COR-L47 (cell line): ENCODE measurements around the gene KLF7.

Experiments
- DNase-seq: peaks from one replicate; lab custom pipeline; 2025; lab: John Stamatoyannopoulos, UW

Gene KLF7

DNA sequence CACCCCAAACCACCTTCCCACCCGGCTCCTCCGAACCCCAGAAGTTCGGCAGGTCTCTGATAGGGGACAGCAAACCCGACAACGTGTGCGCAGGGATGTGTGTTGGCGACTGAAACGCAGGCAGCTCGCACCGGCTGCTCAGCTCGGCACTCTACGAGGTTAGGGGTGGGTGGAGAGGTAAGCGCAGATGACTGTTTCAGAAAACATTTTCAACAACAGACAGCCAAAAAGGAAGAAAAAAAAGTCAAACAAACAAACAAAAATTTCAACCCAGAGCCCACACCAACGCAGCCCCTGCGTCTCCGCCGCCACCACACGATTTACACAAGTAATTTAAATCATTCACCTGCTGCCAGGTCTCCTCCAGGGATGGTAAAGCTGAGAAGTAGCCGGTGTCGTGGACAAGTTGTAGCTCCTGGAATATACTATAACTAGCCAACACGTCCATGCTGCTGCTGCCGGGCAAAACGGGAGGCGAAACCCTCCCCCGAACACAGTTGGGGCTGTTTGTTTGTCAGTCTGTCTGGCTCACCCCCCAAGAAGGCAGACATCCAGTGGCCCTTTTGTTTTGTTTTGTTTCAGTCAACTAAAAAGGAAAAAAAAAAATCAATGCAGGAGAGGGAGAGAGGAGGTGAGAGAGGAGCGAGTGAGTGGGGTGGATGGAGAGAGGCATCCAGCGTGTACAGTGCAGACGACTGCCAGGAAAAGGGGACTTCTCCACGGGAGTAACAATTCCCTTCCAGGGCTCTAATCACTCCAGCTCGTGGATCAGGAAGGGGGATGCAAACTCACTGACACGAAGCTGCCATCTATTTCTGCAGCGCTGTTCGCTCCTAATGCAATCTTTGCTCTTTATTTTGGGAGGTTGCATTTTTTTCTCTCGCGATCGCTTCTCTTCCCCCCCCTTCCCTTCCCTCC, at the start of gene KLF7:
Gene KLF7 (minus strand): TSS at position 828 of the 918 bp plus-strand sequence. CDS start 380 bp downstream, at position 448.
- DNase-seq = no peak

- no peak for DNase-seq
Measured at GRCh38 chr2:207215308-207215707, 49.6 kb upstream of the KLF7 start.

- DNase-seq = no peak
Measured at GRCh38 chr2:207214446-207214845, 48.7 kb upstream of the KLF7 start.

- DNase-seq = no peak
Measured at GRCh38 chr2:207206011-207206410, 40.3 kb upstream of the KLF7 start.

- no peak for DNase-seq
Measured at GRCh38 chr2:207205173-207205957, 39.6 kb upstream of the KLF7 start.

DNA sequence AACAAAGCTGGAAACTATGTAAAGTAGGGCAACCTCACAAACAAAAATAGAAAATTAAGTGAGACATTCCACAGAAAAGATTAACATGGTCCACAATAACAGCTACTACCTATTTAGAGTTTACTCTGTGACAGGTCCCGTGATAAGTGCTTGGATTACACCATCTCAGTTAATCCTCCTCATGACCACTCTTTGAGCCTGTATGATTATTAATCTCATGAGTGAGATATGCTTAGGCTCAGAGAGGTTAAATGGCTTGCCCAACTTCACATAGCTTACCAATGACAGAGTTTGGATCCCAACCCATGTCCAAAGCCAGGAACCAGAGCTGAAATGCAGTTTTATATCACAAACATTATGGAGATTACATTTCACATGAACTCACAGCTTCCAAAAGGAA, 37.3 kb upstream of the KLF7 start:
- no peak for DNase-seq

GRCh38 chr2:207202645-207203044, 36.9 kb upstream of the KLF7 start:
- no peak for DNase-seq

DNA sequence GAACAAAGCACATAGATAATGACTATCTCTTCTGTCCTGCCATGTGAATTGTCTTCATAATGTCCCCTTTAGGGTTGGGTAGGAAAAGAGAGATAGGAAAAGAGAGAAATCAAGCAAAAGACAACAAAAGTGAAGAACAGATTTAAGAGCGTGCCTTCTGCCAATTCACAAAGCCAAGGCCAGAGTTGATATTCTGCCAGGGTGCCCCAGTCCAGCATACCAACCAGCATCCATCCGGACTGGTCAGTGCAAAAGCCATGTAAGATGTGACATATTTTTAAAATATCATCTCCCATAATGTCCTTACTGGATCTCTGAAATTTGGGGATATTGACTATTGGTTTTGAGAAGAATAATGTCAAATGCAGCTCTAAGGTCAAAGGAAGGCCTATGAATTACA, 35.7 kb upstream of the KLF7 start:
- no peak for DNase-seq

DNA sequence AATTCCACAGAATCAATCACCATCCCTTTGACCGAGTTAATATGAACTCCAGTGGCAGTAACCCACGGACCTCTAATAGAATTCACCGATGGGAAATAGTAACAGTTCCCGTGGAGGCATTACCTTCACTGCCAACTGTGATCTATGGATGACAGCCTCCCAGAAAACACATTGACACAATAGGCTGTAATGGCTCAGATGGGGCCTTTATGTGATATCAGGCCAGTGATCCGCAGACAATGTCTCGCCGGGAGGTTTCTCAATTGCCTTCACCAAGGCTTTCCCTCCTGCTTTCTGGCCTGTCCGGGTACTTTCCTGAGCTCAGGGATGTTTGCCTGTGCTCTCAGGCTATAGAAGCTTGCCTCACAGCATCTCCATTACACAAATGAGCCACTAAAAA, 34.4 kb upstream of the KLF7 start:
- peak; percentile 88 for DNase-seq

- DNase-seq = no peak
Measured at GRCh38 chr2:207194028-207194427, 28.3 kb upstream of the KLF7 start.

DNA sequence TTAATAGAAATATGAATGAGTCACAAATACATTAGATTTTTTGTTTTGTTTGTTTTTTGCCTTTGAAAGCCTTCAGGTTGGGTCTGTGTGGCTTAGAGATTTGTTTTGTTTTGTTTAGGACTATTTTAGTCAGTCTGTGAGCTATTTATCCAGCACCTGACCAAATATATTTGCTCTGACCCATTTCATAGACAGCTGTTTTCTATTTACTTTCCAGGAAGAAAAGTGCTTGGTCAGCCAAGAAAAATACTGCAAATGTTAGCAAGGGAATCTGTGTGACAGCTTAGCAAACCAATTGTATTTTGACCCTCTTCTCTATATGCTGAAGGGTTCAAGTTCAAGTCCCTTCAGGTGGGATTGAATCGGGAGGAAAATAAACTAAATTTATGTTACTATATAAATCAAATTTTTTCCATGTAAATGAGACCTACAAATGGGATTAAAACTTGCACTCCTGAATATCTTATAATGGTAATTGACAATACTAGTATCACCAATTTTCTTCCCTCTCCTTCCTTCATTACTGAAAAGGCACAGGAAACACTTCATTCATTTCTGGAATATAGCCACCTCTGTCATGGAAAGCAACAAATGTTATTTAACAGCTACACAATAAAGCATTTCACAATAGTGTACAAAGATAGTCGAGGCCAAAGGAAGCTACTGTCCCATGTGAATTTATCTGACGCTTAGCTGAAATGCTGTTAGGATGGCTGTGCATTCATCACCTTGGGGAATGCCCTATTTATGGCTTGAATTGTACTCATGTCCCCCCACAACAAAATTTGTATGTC, 23.1 kb upstream of the KLF7 start:
- peak; percentile 5 for DNase-seq

DNA sequence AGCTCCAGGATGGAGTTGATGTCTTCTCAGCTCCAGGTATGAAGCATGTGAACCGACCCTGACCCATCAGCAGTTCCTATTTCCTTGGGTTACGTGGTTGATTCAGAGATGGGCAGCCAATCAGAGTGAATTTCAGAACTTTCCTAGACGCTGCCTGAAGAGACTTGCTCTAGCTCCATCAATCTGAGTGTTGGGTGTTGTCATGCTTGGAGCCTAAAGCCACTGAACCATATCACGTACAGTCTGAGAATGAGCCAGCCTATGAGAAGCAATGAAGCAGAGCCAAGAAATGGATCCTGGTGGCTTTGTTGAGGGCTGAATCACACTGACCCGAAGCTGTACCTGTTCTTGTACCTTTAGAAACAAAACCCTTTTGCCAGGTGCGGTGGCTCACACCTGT, 19.6 kb upstream of the KLF7 start:
- no peak for DNase-seq

- no peak for DNase-seq
Measured at GRCh38 chr2:207184768-207185167, 19.0 kb upstream of the KLF7 start.

DNA sequence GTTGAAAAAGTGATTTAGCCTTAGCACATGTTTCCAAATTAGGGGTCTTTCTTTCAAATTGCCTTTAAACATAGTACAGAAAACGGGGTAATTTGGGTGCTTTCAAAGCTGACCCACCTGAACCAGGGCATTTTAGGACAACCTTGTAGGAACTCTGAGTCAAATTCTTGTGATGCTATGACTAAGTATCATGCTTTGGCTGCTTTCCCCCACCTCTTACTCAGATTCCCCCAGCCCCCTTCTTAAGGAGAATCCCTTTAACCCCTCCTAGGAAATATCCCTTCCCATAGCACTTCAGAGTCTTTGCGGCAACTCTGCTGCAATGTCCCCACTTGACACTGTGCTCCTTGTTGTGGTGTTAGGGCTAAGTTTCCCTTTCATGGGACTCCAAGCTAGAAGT, 18.6 kb upstream of the KLF7 start:
- DNase-seq = no peak

GRCh38 chr2:207183506-207183905, 17.8 kb upstream of the KLF7 start:
- DNase-seq = no peak

DNA sequence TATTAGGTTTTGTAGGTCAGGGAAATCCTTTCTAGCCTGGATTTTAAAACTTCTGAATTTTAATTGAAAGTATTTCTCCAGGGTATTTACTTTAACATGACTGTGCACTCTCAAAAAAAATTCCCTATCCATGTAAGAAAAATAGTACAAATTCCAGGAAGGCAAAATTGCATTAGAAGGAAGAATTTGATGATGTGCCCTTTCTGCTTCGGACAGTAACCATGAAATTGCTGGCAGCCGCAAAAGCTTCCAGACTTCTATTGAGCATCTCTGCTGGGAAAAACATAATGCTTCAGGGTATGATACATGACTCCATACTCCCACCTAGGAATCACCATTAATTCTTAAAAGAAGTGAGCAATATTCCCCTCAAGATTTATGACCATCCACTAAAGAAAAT, 17.2 kb upstream of the KLF7 start:
- DNase-seq = no peak

DNA sequence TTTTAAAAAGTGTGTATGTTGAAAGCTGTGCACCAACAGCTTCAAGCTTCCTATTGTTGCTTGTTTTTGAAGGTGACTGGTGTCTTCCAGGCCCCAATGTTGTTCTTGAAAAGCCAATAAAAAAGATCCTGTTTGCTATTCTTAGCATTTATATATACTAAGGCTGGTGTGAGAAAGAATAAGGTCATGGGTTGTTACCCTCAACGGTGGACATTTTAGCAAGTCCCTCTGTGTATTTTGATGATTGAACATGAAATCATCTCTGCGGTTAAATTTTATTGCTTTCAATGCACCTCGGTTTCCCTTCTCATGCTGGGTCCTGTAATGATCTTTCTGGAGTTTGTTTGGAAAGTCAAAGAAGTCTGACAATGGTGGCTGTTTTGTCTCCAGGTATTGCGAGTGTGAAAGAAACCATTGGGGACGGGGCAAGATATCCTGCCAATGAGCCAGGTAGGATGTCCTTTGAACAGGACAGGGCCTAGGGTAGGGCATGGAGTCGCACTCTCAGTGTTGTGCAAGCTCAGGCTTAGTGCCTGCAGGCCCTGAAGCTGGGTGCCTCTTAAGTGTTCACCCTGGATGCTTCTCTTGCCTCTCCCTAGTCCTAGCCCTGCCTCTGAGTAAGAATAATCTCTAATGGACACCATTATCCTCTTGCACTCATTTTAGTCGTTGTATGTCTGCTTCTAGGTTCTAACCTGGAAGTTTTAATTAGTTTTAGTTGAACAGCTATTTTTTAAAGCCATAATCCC, 16.0 kb upstream of the KLF7 start:
- no peak for DNase-seq

DNA sequence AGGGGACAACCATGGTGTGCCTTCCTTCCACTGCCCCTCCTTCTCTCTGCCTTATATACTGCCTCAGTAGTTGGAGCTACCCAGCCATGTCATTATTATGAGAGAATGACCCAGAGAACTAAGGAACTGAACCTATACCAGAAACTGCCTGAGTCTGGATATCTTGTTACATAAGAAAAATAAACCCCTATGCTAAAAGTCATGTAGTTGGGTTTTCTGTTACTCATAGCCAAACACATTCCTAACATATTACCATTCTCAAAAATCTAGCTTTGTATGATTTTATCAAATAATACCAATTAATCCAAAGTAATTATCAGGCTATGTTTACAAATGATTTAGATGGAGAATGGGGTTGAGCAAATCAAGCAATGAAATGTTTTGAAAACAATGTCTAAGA, 15.0 kb upstream of the KLF7 start:
- no peak for DNase-seq

DNA sequence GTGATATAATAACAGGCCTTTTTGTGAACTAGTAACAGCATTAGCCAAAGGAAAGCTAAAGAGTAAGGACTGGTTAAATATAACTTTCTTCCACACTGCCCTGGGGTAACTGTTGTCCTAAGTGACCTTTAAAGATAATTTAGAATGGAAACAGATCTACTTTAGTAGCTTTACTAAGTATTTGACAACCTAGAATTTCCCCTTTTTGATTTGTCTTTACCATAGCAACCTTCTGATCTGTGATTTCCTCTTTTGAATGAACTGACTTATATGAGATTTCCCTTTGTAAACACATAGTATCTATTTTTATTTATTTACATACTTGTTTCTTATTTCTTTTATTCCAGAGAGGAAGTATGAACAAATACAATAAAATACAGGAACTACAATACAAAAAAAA, 10.5 kb upstream of the KLF7 start:
- DNase-seq = no peak

DNA sequence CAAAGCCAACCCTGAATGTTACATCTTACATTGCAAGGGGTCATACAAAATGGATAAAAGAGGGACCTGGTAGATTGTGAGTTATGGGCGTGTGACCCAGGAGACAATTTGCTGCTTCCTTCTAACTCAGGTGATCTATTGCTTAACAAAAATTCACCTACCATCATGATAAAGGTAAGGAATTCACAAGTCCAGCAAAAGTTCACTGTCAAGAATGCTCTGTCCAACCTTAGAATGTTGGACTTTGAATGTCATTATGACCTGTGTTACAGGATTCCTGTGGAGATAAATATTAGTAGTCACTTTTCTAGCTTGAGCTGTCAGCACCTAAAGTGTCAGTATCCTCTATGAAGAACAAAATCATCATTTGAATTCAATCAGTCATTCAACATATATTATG, 7.9 kb upstream of the KLF7 start:
- no peak for DNase-seq

DNA sequence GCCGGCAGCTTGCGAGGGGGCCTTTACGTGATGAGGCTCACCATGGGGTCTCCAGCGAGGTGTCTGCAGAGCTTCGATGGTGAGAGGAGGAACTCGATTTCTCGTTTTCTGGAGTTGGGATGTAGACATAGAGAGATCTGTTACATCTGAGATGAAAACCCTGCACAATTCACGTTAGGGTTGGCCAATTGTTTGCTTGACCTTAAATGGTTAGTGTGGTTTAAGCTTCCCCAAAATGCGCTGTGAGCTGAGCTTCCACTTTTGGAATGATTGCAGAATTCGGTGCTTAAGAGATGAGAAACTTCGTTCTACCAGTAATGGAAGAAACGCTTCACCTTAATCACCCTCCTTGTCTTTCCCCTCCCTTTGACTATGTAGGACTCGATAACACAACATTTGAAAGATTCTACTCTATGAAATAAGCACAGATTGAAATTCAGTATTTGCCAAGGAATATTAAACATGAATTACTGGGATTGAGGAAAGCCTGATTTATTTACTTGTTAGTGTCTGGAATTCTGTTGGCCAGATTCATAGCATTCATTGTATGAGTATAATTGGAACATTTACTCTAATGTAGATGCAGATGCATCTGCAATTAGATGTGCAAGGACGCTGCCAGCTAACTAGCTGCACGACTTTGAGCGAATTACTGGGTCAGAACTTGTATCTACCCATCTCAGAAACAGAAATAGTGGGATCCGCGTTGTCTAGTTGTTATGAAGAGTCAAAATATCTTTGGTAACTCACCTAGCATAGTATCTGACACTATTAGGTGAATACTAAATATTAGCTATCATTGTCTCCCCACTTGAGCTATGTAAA, 1.6 kb upstream of the KLF7 start:
- DNase-seq = peak; percentile 85
